ENCODE measurements around the gene TRMT2A. TPM values are rescaled to one million over a fixed set of nuclear protein-coding genes. Genes with fewer than 3 reads are reported as not detected.
A peak's percentile ranks its signal among the peaks of the same experiment; 100 is the strongest.

The TRMT2A gene
- total RNA-seq, 1 donor from 2014 or later, result 62.7 TPM

DNA sequence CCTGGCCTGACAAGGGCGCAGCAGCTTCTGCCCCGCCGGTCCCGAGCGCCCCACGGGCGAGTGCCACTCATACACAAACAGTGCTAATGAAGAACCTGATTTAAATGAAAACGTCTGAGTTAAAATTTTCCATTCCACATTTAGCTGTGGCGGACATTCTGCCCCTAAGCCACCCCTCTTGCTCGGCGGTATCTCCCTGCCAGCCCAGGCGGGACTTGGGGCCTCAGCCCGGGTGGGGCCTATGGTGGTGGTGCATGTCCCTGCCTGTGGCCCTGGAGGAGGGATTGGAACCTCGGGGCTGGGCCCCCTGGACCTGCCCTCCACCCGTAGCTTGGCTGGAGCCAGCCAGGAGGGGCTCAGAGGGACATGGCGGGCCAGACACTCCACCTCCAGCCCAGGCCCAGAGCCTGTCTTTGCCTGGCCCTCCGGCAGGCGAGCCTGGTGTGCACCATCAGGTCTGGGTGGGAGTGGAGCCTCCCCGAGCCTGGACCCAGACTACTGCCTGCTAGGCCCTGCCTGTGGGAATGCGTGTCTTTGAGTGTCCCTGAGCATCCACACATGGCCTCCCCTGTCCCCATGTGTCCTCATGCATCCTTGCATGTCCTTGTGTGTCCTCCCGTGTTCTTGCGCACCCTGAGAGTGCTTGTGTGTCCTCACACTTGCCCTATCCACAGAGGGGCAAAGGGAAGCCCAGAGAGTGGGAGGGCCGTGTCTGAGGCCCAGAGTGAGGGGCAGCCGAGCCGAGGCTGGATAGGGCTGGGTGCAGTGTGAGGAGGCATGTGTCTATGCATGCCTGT, 19.0 kb upstream of the TRMT2A start:
- DNase-seq (ENCODE audit: low read depth), result no peak

- DNase-seq (ENCODE audit: low read depth), result no peak
Measured at GRCh38 chr22:20135265-20135664, 18.2 kb upstream of the TRMT2A start.

DNA sequence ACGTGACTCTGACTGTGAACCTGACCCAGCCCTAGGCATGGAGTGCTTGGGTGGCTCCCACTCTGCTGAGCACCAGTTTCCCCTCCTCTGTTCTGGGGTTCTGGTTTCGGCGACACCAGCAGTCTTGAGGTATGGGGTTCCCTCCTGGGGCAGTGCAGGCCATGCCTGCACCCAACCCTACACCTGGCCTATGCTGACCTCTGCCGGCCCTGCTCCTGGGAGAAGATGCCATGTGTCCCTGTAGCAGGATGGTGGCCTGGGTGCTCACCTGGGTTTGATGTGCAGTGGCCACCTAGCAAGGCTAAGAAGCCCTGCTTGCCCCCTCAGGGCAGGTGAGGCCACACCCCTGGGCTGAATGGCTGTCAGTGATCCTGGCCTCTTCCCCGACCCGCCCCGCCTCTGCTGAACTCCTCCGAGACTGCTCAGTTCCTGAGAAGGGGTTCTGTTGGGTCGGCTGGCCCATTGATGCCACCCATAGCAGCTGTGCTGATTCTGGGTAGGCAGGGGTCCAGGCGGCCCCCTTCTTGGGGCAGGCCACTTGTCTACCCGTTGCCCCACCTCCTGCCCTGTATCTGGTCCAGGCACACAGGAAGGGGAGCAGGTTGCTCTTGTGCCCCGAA, 17.0 kb upstream of the TRMT2A start:
- DNase-seq (ENCODE audit: low read depth), result no peak

- DNase-seq (ENCODE audit: low read depth), result no peak
Measured at GRCh38 chr22:20132686-20133246, 15.7 kb upstream of the TRMT2A start.

GRCh38 chr22:20131859-20132685, 15.0 kb upstream of the TRMT2A start:
- DNase-seq (ENCODE audit: low read depth), result no peak

DNA sequence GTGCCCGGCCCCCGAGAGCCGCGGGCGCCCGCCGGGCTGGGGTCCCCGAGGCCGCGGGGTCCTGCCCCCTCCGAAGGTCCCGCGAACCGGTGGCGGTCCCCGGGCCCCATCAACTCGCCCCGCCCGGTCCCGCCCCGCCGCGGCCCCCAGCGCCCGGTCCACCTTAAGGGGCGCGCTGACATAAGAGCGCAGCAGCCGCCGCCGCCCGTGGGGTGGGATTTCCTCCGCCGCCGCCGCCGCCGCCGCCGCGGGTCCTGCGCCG, 14.5 kb upstream of the TRMT2A start, which contains the start of gene ZDHHC8:
Gene ZDHHC8, plus strand, starts transcription at position 208 of the 262 bp plus-strand sequence. CDS start 144 bp downstream, outside the sequence.
- peak; percentile 26 for DNase-seq (ENCODE audit: low read depth)

- DNase-seq (ENCODE audit: low read depth), result peak; percentile 82
Measured at GRCh38 chr22:20130731-20131596, 13.9 kb upstream of the TRMT2A start.

DNA sequence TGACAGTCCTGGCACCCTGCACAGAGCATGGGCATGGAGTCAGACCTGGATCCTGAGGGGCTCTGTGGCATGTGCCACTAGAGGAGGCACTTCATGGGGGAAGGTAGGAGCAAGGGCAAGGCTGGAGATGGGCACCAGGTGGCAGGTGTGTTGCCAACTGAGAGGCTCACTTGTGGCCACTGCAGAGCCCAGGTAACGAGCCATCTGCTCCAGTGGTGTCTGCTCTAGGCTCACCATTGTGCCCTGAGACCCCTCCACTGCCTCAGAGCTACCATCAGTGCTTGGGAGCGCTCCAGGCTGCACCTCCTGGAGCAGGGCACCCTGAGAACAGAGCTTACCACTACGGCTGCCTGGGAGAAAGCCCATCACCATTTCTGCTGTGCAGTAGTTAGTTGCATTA, 13.3 kb upstream of the TRMT2A start:
- DNase-seq (ENCODE audit: low read depth), result no peak

DNA sequence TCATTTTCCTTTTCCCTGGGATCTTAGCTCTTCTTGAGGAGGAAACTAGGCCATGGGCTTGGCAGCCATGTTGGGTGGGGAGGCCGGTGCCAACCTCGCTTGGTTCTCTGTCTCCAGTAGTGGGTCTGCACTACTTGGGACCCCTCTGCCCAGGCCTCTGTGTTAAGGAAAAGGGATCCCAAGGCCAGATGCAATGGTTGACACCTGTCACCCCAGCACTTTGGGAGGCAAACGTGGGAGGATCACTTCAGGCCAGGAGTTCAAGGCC, 12.7 kb upstream of the TRMT2A start:
- no peak for DNase-seq (ENCODE audit: low read depth)

GRCh38 chr22:20128902-20129746, 12.1 kb upstream of the TRMT2A start:
- peak; percentile 59 for DNase-seq (ENCODE audit: low read depth)

- DNase-seq (ENCODE audit: low read depth), result no peak
Measured at GRCh38 chr22:20128619-20128901, 11.5 kb upstream of the TRMT2A start.

DNA sequence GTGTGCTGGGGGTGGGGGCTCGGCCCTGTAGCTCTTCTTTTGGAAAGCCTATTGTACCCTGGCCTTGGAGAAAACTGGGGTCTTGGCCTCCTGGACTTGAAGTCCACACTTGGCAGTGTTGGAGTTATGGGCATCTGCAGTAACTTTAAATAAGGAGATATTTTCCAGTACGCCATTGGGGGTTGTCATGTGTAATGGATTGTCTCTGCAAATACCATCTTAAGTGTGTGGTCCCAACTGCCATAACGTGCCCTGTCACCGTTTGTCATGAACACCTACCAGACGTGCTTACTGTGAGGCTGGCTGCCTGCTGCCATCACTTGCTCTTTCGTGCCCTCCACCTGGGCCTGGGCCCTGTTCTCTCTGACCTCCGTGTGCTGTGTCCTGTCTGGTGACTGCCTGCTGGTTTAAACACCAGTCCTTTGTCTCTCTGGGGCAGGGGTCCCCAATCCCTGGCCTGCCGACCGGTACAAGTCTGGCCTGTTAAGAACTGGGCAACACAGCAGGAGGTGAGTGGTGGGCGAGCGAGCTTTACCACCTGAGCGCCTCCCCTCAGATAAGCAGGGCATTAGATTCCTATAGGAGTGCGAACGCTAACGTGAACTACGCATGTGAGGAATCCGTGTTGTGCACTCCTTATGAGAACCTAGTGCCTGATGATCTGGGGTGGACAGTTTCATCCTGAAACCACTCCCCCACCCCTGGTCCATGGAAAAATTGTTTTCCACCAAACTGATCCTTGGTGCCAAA, 11.0 kb upstream of the TRMT2A start:
- DNase-seq (ENCODE audit: low read depth), result no peak

- no peak for DNase-seq (ENCODE audit: low read depth)
Measured at GRCh38 chr22:20127318-20127868, 10.4 kb upstream of the TRMT2A start.

- DNase-seq (ENCODE audit: low read depth), result no peak
Measured at GRCh38 chr22:20126284-20127029, 9.4 kb upstream of the TRMT2A start.

- no peak for DNase-seq (ENCODE audit: low read depth)
Measured at GRCh38 chr22:20125201-20126174, 8.5 kb upstream of the TRMT2A start.

DNA sequence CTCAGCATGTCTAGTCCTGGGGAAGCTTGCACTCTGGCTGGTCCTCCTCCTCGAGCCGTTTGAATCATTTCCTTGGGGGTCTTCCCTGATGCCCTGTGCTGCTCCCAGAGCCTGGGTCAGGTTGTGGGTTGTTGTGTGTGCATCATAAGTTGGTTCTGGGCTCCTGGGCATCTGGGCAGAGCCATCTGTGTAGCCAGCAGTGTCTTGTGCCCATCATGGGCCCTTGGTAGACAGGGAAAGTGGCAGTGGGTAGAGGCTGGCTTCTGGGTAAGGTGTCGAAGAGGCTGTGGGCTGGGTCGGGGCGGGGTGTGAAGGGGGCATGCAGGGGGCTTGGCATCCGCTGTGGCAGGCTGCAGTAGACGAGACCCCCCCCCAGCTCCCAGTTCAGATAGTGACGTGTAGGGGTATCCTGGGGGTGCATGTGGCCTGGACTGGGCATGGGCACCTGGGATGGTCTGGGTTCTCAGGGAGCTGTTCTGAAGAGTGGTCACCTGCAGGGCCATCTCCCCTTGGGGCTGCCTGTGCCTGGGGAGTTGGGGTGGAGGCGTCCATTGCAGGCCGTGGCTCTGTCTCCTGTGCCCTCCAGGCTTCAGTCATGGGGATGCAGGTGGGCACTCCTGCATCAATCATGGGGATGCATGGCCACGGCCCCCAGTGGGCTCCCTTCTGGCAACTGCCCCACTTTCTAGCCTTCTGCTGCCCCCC, 7.2 kb upstream of the TRMT2A start:
- no peak for DNase-seq (ENCODE audit: low read depth)

Data from myocyte (in vitro differentiated cells).